GM19351 (cell line): ENCODE data around the gene TSR2.
"Not testable (repeated sequence)": the region's sequence is repeated elsewhere in the genome, so short reads cannot be mapped to it uniquely, and the experiment has no call there.

Experiments used
- ATAC-seq: cut with Tn5 transposase; IDR thresholded peaks from one replicate; pipeline ENCODE4 v1.9.1; 2021; ENCODE audit warnings: mild to moderate bottlenecking, moderate library complexity; ENCODE audit not compliant: unreplicated experiment

TSR2 gene

DNA sequence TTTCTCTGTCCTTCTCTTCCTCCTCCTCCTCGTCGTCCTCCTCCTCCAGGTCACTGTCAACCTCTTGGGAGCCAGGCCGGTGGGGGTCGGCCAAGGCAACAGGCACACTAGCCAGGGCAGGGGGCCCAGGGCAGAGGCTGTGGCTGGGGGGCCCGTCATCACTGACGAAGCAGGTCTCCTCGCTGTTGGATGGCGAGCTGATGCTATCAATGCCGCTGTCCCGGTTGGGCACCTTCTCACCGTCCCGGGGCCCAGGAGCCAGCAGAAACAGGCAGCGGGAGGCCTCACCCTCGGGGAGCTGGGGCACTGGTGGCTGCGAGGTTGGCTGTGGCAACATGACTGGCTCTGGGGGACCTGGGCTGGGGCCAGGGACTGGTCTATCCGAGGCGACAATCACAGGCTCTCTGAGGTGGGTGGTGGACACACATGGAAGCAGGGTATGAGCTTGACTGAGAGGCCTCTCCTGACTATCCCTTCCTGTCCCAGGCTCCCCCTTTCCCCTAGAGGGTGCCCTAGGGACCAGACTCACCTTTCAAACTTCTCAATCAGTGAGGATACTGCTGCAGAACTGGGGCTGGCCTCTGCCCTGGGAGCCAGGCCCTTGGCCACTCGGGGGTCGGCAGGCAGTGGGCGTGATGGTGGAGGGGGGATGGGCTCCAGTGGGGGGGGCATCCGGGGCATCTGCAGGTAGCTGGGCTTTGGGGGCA lies 30.0 kb downstream of the TSR2 start:
- ATAC-seq = no peak

DNA sequence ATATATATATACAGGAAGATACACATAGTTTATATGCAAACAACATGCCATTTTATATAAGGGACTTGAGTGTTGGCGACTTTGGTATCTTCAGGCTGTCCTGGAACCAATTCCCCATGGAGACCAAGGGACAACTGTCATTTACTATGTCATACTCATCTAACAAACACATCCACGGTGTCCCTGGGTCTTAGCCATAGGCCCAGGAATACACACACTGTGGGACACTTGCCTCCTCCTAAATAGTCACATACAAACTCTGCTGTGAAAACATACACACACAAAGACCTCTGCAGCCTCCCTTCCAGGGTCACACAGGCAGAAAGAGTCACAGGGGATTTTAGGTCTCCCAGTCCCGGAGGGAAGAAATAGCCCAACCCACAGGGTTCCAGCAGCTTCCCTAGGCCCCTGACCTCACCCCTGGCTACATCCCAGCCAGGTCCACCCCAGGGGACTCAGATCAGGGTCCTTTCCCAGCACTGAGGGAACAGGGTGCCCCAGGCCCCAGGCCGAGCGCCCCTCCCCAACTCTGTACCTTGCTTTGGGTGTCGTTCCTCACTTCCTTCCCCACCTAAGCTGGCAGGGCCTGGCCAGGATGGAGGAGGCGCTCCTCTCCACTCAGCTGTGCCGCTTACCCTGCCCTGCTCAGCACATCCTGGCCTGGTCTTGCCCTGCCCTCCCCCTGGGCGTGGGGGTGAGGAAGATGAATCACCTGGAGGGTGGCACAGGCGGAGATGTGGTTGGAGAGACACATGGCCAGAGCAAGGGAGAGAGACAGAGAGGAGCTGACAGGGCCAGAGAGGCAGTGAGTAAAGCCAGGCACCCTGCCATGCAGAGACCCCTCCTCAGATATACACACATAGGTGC lies 34.0 kb downstream of the TSR2 start:
- ATAC-seq = no peak

DNA sequence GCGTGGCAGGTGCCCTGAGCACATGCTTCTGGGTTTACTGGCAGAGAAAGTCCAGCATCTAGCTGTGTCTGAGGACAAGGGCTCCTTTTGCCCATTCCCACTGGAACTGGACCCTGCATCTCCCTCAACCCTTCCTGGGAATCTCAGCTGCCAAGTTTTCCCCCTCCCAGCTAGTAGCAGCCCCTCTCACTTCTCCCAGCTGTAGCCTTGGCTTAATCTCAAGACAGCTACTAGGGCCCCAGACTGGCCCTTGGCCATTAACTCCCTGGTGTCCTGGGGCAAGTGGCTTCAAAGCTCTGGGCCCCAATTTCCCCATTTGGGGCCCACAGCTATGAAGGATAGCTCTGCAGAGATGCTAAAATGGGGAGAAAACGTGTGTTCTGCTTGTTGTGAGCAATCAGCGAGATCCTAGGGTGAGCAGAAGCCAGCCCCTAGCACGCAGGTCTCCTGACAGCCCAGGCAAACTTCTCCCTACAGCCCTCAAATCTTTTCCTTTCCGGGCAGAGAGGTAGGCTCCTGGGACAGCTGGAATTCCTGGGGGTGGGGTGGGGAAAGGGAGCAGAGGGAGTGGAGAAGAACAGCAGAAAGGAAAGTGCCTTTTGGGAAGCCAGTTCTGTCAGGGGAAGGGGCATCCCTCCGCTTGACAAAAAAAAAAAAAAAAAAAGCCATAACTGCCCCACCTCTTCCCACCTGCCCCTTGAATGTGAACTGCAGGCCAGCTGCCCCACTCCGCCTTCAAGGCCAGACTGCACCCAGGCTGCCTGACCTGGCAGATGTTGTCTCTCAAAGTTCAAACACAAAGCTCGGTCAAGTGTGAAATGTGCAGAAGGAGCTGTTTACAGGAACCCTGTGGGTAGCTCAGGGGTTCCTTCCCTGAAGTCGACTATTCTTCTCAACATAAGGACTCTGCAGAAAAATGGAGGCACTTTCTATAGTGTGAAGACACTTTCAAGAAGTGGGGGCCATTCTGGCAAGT lies 39.2 kb downstream of the TSR2 start:
- ATAC-seq = no peak

DNA sequence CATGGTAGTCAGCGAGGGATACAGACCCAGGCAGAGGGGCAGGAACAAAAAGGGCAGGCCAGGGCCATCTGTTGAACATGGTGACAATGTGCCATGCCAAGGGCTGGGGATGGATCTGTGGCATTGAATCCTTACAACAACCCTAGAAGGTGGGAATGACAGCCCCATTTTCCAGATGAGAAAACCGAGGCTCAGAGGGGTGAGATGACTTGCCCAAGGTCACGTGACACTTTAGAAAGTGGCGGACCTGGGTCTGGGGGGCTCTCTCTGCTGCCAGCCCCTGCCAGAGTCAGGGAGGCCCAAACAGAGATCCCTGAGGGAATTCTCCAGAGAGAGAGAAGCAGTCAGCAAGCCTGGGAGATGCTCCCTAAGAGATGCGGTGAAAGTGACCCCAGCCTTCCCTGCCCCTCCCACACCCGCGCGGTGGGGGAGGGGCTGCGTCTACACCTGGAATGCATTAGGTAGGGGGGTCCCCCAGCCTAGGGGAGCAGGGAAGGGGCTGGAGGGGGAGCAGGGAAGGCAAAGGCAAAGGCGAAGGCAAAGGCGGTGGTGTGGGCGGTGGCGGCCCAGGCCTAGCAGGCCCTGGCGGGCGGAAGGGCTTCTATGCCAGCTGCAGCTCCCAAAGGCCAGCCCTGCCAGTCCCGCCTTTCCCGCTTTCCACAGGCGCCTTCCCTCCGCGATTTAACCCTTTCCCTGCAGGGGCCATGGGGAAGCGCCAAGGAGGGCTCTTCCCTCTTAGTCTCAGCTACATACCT lies 42.8 kb downstream of the TSR2 start:
- no peak for ATAC-seq

DNA sequence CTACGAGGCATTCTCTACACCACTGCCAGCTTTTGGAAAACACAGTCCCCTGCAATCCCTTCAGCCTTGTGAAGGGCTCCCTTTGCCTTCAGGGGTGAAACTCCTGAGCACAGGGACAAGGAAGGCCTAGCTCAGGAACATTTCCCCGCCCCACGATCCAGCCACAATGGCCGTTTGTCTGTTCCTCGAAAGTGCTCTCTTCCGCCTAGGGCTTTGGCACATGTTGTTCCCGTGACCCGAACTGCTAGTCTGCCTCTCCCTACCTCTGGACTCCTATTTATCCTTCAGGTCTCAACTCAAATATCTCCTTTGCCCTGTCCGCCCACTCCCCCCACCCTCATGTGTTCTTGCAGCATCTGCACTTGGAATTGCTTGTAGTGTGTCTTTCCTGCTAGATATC lies 43.7 kb downstream of the TSR2 start:
- no peak for ATAC-seq

DNA sequence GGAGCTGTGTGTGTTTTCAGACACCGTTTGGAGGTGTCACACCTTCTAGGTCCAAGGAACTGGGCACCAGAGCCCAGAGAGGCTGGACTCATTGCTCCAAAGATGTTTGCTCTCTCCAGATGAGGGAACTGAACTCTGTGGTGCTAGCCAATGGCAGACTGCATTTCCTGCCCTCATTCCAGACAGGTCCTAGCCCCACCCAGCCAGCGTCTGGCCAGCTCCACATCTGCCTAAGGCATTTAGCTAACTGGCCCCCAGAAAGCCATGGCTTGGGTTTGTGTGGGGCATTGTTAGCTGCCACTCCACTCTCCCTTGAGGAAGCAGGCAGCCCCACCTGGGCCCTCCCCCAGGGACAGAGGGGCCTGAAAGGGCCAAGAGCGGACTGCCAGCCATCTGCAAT lies 44.5 kb downstream of the TSR2 start:
- no peak for ATAC-seq

DNA sequence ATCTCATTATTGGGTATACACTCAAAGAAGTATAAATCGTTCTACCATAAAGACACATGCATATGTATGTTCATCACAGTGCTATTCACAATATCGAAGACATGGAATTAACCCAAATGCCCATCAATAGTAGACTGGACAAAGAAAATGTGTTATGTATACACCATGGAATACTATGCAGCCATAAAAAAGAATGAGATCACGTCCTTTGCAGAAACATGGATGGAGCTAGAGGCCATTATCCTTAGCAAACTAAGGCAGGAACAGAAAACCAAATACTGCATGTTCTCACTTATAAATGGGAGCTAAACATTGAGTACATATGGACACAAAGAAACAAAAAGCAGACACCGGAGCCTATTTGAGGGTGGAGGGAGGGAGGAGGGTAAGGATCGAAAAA lies 49.6 kb downstream of the TSR2 start:
- ATAC-seq = not testable (repeated sequence)

DNA sequence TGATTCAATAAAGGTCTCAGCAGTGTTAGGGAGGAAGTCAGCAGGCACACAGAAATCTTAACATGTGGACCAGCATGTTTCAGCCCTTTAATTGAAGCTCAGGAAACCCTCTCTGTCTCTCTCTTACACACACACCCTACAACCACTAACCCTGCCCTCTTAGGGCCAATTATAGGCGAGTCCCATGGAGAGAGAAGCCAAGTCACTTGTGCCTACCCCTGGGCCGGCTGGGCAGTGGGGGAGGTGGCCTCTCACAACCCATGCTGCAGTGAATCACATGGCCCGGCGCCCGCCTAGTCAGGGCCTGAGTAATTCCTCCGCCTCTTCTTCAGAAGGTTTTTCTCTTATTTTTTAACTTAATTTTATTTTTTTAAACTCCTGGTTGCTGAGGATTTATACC lies 52.1 kb downstream of the TSR2 start:
- ATAC-seq = no peak

DNA sequence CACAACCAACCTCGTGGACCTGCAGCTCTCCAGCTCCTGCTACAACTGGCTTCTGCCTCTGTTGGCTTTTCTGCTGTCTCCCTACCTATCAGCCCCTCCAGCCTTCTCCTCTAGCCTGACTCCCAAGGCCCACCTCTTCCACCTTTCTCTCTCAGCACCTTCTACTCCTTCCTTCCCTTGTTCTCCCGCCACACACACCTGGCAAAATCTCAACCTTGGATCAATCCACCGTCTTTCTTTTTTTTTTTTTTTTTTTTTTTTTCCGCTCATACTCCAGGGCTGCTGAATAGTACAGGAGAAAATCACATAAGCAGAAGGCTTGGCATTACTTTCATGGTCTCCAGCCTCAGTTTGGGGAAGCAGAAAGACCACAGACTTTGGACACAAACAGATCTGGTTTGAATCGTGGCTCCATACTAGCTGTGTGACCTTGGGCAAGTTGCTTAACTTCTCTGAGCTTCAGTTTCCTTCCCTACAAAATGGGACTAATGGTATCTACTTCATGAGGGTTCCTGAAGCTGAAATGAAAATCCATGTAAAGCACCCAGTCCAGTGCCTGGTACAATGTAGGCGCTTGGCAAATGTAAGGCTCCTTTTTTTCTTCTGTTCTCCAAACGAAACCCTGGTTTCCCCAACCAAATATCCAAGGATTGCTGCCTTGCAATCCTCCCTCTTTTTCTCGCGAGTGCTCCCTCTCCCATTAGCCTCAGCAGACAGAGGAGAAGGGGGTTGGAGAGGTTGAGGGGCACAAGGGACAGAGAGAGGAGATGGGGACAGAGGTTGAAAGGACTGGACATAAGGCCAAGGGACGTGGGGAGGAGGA lies 54.2 kb downstream of the TSR2 start:
- no peak for ATAC-seq
